Right atrium auricular region (tissue), 2 donors: ENCODE measurements around the gene SIPA1L3. TPM values are rescaled to one million over a fixed set of nuclear protein-coding genes. Genes with fewer than 3 reads are reported as not detected.

Experiments
- DNase-seq: peaks from one replicate; pipeline ENCODE4 v3.0.0-alpha.2; 2019; ENCODE audit warnings: low spot score
- H3K27ac ChIP-seq, 2 donors: fragments of 200-600 bp; sonication (generic); 1 replicate in 1 of 2; 2 replicates in 1 of 2; pipeline ENCODE4 v1.5.1; 2016 to 2019
- H3K27me3 ChIP-seq, 2 donors: fragments of 200-600 bp; sonication (generic); one replicate each; pipeline versions ENCODE4 v1.5.1 to v1.6.0; 2017 to 2019
- H3K36me3 ChIP-seq: fragments of 200-600 bp; sonication (generic); one replicate; pipeline ENCODE4 v1.5.1; 2016
- H3K4me1 ChIP-seq, 2 donors: fragments of 200-600 bp; sonication (generic); one replicate each; pipeline versions ENCODE4 v1.5.1 to v1.6.0; 2017 to 2019
- H3K4me3 ChIP-seq, 2 donors: fragments of 200-600 bp; sonication (generic); 1 replicate in 1 of 2; 2 replicates in 1 of 2; pipeline ENCODE4 v1.5.1; 2017 to 2019; ENCODE audit warnings: mild to moderate bottlenecking in 1 of 2, moderate library complexity in 1 of 2
- H3K9me3 ChIP-seq, 2 donors: fragments of 200-600 bp; sonication (generic); one replicate each; pipeline ENCODE4 v1.5.1; 2019
- CTCF ChIP-seq, 2 donors: fragments of 200-600 bp; sonication (generic); IDR thresholded peaks; one replicate each; pipeline ENCODE4 v1.5.1; 2019; ENCODE audit warnings: antibody characterized with exemption in 2 of 2
- total RNA-seq, 2 donors: library from RNA; depleted of rRNA; stranded (reverse); fragments of >200 nt; gene quantifications; one replicate each; pipeline ENCODE4 v1.1.0, GENCODE V29; 2016

SIPA1L3 gene
- total RNA-seq, 2 donors from 2014 or later, result 10.7 to 19.6 TPM

- no peaks in the 10 kb centered on the region for H3K36me3 ChIP-seq
- peaks cover 0 to 18% of the 10 kb centered on the region in 2 donors for H3K9me3 ChIP-seq
- no peak for TF ChIP-seq CTCF (IDR thresholded peaks at IDR 0.05)
- H3K27me3 ChIP-seq, result no peaks in the 10 kb centered on the region
- H3K4me3 ChIP-seq, result no peak overlapping the region
- no peaks in the 10 kb centered on the region for H3K4me1 ChIP-seq
- H3K27ac ChIP-seq, result no peak overlapping the region
- no peak for DNase-seq
These were observed 59.7 kb downstream of the SIPA1L3 start for GRCh38 chr19:37966662-37967231.

DNA sequence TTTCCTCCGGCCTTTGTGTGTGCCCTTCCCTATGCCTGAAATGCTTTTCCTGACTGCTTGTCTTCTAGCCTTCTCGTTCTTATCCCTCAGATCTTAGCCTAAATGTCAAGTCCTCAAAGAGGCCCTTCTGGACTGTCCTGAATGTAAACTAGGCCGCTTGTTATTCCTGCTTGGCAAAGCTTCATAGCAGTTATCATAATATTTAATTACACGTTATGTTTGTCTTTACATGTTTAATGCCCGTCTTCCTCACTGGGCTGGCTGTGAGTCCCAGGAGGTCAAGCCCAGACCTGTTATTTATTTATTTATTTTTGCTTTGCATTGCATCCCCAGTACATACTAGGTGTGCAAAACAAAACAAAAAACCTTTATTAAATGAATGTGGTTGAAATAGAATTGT, 62.7 kb downstream of the SIPA1L3 start:
- H3K9me3 ChIP-seq, result peaks cover 0 to 18% of the 10 kb centered on the region in 2 donors
- H3K27ac ChIP-seq, result no peak overlapping the region
- no peak overlapping the region for H3K4me3 ChIP-seq
- no peaks in the 10 kb centered on the region for H3K27me3 ChIP-seq
- TF ChIP-seq CTCF (IDR thresholded peaks at IDR 0.05), result no peak
- no peaks in the 10 kb centered on the region for H3K36me3 ChIP-seq
- DNase-seq, result no peak
- H3K4me1 ChIP-seq, result no peaks in the 10 kb centered on the region

- H3K4me3 ChIP-seq, result no peak overlapping the region
- no peaks in the 10 kb centered on the region for H3K4me1 ChIP-seq
- no peak overlapping the region for H3K27ac ChIP-seq
- DNase-seq, result no peak
- no peaks in the 10 kb centered on the region for H3K27me3 ChIP-seq
- no peak for TF ChIP-seq CTCF (IDR thresholded peaks at IDR 0.05)
- H3K36me3 ChIP-seq, result no peaks in the 10 kb centered on the region
- peaks cover 0 to 18% of the 10 kb centered on the region in 2 donors for H3K9me3 ChIP-seq
These were observed 63.7 kb downstream of the SIPA1L3 start for GRCh38 chr19:37970699-37971098.

- Histone ChIP-seq H3K27me3 (no peaks in the 10 kb centered on the region), H3K4me3 (no peak overlapping the region), H3K27ac (no peak overlapping the region), H3K36me3 (no peaks in the 10 kb centered on the region), H3K9me3 (peaks cover 0 to 18% of the 10 kb centered on the region in 2 donors), H3K4me1 (no peaks in the 10 kb centered on the region)
- no peak for TF ChIP-seq CTCF (IDR thresholded peaks at IDR 0.05)
- DNase-seq, result no peak
These were observed 65.8 kb downstream of the SIPA1L3 start for GRCh38 chr19:37972803-37973202.

- no peak overlapping the region for H3K27ac ChIP-seq
- TF ChIP-seq CTCF (IDR thresholded peaks at IDR 0.05), result no peak
- peaks cover 0 to 18% of the 10 kb centered on the region in 2 donors for H3K9me3 ChIP-seq
These were observed 66.7 kb downstream of the SIPA1L3 start for GRCh38 chr19:37973666-37974065.

GRCh38 chr19:37975071-37975470, 68.1 kb downstream of the SIPA1L3 start:
- no peaks in the 10 kb centered on the region for H3K27me3 ChIP-seq
- TF ChIP-seq CTCF (IDR thresholded peaks at IDR 0.05), result no peak
- H3K27ac ChIP-seq, result no peak overlapping the region
- no peak for DNase-seq
- H3K4me1 ChIP-seq, result no peaks in the 10 kb centered on the region
- peaks cover 0 to 16% of the 10 kb centered on the region in 2 donors for H3K9me3 ChIP-seq
- H3K36me3 ChIP-seq, result no peaks in the 10 kb centered on the region
- H3K4me3 ChIP-seq, result no peak overlapping the region

More at GRCh38 chr19:37973666-37974065, 66.7 kb downstream of the SIPA1L3 start:
- H3K36me3 ChIP-seq, result no peaks in the 10 kb centered on the region
- no peak for DNase-seq
- H3K4me1 ChIP-seq, result no peaks in the 10 kb centered on the region
- H3K27me3 ChIP-seq, result no peaks in the 10 kb centered on the region
- no peak overlapping the region for H3K4me3 ChIP-seq
